GM12874 (cell line): ENCODE measurements around the gene DAGLB.

Experiments
- TF ChIP-seq, protein P1 (sequence below): IDR thresholded peaks from 2 replicates; pipeline ENCODE4 v1.5.1; 2011; ENCODE audit warnings: low read depth, mild to moderate bottlenecking, control low read depth, low read length, moderate library complexity; ENCODE audit not compliant: insufficient read depth

The DAGLB gene, protein sequence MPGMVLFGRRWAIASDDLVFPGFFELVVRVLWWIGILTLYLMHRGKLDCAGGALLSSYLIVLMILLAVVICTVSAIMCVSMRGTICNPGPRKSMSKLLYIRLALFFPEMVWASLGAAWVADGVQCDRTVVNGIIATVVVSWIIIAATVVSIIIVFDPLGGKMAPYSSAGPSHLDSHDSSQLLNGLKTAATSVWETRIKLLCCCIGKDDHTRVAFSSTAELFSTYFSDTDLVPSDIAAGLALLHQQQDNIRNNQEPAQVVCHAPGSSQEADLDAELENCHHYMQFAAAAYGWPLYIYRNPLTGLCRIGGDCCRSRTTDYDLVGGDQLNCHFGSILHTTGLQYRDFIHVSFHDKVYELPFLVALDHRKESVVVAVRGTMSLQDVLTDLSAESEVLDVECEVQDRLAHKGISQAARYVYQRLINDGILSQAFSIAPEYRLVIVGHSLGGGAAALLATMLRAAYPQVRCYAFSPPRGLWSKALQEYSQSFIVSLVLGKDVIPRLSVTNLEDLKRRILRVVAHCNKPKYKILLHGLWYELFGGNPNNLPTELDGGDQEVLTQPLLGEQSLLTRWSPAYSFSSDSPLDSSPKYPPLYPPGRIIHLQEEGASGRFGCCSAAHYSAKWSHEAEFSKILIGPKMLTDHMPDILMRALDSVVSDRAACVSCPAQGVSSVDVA

DNA sequence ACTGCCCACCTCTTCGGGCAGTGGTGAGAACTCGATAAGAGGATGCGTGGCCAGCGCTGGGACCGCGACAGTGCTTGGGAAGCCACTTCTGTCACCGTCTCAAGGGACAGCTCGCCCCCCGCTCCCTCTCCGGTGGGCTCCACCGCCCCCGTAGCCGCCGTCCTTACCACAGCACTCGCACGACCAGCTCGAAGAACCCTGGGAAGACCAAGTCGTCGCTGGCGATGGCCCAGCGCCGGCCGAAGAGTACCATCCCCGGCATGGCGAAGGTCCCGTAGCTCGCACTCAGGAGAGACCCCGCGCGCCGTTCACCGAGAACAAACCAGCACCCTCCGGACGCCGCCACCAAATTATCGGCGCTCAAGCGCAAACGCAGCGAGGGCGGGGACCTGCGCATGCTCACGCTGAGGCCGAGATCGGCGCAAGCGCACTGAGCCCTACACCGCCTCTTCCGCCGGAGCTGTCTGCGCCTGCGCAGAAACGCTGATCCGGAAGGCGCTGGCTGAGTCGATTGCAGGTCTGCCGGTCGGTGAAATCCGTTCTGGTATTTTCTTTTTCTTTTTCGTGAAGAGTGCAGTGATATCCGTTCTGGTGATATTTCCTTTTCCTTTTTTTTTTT is at the start of gene DAGLB:
TSS of gene DAGLB (minus strand) at position 374 of the 619 bp plus-strand sequence. CDS start at position 262, 112 bp downstream.
- TF ChIP-seq, protein P1, sequence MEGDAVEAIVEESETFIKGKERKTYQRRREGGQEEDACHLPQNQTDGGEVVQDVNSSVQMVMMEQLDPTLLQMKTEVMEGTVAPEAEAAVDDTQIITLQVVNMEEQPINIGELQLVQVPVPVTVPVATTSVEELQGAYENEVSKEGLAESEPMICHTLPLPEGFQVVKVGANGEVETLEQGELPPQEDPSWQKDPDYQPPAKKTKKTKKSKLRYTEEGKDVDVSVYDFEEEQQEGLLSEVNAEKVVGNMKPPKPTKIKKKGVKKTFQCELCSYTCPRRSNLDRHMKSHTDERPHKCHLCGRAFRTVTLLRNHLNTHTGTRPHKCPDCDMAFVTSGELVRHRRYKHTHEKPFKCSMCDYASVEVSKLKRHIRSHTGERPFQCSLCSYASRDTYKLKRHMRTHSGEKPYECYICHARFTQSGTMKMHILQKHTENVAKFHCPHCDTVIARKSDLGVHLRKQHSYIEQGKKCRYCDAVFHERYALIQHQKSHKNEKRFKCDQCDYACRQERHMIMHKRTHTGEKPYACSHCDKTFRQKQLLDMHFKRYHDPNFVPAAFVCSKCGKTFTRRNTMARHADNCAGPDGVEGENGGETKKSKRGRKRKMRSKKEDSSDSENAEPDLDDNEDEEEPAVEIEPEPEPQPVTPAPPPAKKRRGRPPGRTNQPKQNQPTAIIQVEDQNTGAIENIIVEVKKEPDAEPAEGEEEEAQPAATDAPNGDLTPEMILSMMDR = no peak

DNA sequence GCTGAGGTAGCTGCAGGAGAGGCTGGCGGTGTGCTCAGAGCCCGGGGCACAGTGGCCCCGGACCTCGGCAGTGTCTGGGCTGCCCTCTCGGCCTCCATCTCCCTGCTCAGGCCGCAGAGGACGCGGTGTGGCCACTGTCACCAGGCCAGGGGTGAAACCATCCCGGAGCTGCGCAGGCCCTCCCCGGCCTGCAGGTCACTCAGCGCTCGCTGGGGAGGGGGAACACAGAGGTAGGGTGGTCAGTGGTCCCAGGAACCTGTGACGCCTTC is 49.8 kb upstream of the DAGLB start:
- TF ChIP-seq, protein P1 = no peak

DNA sequence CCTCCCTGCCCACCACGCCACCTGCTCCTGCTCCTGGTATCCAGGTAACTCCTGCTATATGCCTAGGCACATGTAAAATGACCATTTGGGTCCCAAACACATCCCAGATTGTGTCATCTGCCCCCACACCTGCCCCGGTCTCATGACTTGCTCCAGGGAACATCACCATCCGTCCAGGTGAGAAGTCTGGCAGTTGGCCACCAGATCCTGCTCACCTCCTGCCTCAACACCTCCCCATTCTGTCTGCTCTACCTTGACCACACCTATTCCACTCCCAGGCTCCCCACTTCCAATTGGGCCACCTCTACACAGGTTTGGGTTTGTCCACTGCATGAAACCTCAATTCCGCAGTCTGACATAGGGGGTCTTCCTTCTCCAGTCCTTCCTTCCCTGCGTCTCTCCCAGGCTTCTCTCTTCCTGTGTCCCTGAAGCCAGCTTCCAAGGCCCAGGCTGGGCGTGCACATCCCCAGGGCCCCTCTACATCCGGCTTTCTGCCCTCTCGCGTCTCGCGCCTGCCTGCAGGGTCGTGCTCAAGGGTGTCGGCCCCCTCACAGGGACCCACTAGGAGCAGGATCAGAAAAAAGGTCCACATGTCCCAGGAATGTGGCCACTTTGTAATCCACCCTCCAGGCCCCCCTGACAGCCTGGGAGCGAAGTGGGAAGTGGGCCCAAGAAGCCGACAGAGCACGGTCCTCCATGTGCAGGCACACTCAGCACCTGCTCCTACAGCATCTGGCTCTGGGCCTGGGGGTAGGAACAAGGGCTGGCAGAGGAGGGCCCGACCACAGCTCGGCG is 49.3 kb upstream of the DAGLB start:
- TF ChIP-seq, protein P1 = no peak

GRCh38 chr7:6495597-6496262 is 48.0 kb upstream of the DAGLB start:
- TF ChIP-seq, protein P1 = no peak

DNA sequence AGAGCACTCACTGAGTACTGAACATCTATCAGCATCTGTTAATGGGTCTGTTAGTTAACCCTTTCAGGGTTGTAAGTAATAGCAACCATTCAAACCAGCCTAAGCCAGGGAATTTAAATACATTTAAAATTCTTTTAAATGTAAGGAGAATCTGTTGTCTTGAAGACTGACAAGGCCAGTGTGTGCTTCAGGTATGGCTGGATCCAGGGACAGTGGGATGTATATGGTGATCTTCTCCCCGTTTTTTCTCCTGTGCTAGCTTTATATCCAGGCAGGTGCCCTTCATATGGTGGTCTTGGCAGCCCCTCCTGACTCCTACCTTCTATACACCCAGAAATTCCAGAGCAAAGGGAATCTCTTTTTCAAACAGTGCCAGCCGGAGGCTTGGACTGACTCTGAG is 46.6 kb upstream of the DAGLB start:
- TF ChIP-seq, protein P1 = no peak

GRCh38 chr7:6491194-6491593 is 43.4 kb upstream of the DAGLB start:
- TF ChIP-seq, protein P1 = no peak
